GM18505 (cell line): ENCODE data around the gene MPHOSPH8.
"Not testable (repeated sequence)": the region's sequence is repeated elsewhere in the genome, so short reads cannot be mapped to it uniquely, and the experiment has no call there.

Source experiments
- ATAC-seq: cut with Tn5 transposase; IDR thresholded peaks from one replicate; pipeline ENCODE4 v1.9.1; 2021; ENCODE audit not compliant: unreplicated experiment
- POLR2A ChIP-seq: IDR thresholded peaks from 4 replicates; pipeline ENCODE4 v1.6.1; 2011; ENCODE audit warnings: borderline replicate concordance; ENCODE audit not compliant: insufficient read depth, insufficient read length; ENCODE audit errors: extremely low read depth

MPHOSPH8 gene

GRCh38 chr13:19606152-19606551 lies 27.3 kb upstream of the MPHOSPH8 start:
- ATAC-seq: no peak
- no peak for TF ChIP-seq POLR2A

- TF ChIP-seq POLR2A: no peak
- no peak for ATAC-seq
Measured at GRCh38 chr13:19606737-19607136, 26.7 kb upstream of the MPHOSPH8 start.

GRCh38 chr13:19607523-19608078 lies 25.9 kb upstream of the MPHOSPH8 start:
- ATAC-seq: no peak
- no peak for TF ChIP-seq POLR2A

- no peak for TF ChIP-seq POLR2A
Measured at GRCh38 chr13:19618977-19619376, 14.5 kb upstream of the MPHOSPH8 start.

GRCh38 chr13:19622193-19622592 lies 11.3 kb upstream of the MPHOSPH8 start:
- no peak for ATAC-seq
- no peak for TF ChIP-seq POLR2A

More at GRCh38 chr13:19618977-19619376, 14.5 kb upstream of the MPHOSPH8 start:
- no peak for ATAC-seq

- no peak for ATAC-seq
- no peak for TF ChIP-seq POLR2A
Measured at GRCh38 chr13:19624265-19624664, 9.2 kb upstream of the MPHOSPH8 start.

GRCh38 chr13:19632915-19633478 lies 462 bp upstream of the MPHOSPH8 start:
- ATAC-seq: no peak
- peak; percentile 63 for TF ChIP-seq POLR2A

- TF ChIP-seq POLR2A: no peak
- no peak for ATAC-seq
Measured at GRCh38 chr13:19634256-19634740, 839 bp downstream of the MPHOSPH8 start.

GRCh38 chr13:19635926-19636325 lies 2.5 kb downstream of the MPHOSPH8 start:
- ATAC-seq: not testable (repeated sequence)

GRCh38 chr13:19643652-19644051 lies 10.2 kb downstream of the MPHOSPH8 start:
- no peak for TF ChIP-seq POLR2A
- ATAC-seq: no peak

- TF ChIP-seq POLR2A: no peak
Measured at GRCh38 chr13:19645000-19645399, 11.5 kb downstream of the MPHOSPH8 start.

GRCh38 chr13:19646063-19646462 lies 12.6 kb downstream of the MPHOSPH8 start:
- TF ChIP-seq POLR2A: no peak
- ATAC-seq: no peak

More at GRCh38 chr13:19645000-19645399, 11.5 kb downstream of the MPHOSPH8 start:
- no peak for ATAC-seq

GRCh38 chr13:19650742-19651141 lies 17.3 kb downstream of the MPHOSPH8 start:
- no peak for ATAC-seq
- no peak for TF ChIP-seq POLR2A

- ATAC-seq: no peak
- no peak for TF ChIP-seq POLR2A
Measured at GRCh38 chr13:19657872-19658591, 24.6 kb downstream of the MPHOSPH8 start.

GRCh38 chr13:19658831-19659230 lies 25.4 kb downstream of the MPHOSPH8 start:
- no peak for TF ChIP-seq POLR2A
- ATAC-seq: no peak

- no peak for ATAC-seq
- TF ChIP-seq POLR2A: no peak
Measured at GRCh38 chr13:19661126-19661525, 27.7 kb downstream of the MPHOSPH8 start.
